ENCODE data around the gene CD163.
"Not testable (repeated sequence)": the region's sequence is repeated elsewhere in the genome, so short reads cannot be mapped to it uniquely, and the experiment has no call there.

The CD163 gene

DNA sequence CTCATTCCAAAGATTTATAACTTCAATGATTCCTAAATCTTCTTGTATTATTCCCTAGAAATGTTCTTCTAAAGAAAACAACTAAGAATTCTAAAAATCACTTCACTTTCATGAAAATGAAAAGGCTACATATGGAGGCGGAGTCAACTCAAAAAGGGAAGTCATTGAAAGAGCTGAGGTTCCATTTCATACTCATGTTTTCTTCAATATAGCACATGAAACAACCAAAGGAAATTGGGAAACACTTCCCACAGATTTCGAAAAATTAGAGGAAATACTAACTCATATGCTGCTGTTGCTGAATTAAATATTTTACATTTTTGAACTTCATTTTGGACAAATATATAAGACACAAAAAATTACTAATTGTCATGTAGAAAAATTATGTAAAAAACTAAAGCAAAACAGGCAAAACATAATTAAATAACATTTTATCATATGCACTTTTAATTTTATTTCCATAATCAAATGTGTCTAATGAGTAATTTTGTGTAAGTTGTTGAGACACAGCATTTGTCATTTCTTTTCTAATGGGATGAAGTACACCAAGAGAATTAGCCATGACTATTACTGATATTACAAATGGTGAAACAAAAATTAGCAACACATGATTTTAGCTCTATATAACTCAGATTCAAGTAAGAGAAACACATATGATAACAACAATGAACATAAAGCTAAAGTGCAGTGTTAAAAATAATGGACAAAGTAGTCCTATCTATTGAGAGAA is at the start of gene CD163:
TSS of gene CD163 (minus strand) at position 92 of the 730 bp plus-strand sequence. CDS start at position 5, 87 bp downstream.
- DNase-seq, result no peak

DNA sequence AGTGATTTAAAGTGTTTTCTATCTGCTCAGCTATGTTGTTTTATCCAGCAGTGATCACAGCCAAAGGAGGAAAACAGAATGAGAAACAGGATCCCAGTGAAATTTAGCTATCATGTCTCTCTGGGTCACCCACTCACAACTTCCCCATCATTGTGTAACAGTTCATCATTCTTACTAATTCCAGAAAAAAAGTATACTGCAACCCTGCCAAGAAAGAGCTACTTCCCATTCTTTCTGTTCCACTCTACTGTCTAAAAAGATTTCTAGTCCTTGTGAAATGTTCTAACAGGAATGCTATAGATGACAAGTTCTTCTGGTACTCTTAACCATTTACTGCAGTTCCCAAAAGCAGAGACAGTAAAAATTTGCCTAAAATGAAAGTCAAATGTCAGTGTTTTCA is 39.2 kb upstream of the CD163 start:
- no peak for DNase-seq

DNA sequence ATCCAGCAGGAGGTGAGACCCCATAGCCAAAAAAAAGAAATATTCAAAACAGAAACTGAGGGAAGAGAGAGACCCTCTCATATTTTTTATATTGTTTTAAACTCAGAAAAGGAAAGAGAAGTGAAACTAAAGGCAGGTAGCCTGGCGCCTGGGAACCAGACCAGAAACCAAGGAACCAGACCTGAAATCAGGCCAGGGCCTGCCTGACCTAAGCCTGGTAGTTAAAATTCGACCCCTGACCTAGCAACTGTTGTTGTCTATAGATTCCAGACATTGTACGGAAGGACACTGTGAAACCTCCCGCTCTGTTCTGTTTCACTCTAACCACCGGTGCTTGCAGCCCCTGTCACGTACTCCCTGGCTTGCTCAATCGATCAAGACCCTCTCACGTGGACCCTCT is 38.5 kb upstream of the CD163 start:
- no peak for DNase-seq

DNA sequence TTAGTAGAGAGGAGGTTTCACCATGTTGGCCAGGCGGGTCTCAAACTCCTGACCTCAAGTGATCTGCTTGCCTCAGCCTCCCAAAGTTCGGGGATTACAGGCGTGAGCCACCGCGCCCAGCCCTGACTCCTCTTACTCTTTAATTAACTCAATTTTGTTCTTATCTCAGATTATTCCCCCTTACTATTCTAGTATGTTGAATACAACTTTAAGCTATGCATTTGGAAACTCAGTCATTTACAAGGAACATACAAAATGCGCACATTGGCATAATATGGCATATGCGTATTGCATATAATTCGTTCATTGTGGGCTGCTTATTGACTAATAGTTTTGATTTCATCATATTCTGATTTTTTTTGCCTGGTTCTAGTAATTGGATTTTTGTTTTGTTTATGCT is 10.8 kb upstream of the CD163 start:
- no peak for DNase-seq

DNA sequence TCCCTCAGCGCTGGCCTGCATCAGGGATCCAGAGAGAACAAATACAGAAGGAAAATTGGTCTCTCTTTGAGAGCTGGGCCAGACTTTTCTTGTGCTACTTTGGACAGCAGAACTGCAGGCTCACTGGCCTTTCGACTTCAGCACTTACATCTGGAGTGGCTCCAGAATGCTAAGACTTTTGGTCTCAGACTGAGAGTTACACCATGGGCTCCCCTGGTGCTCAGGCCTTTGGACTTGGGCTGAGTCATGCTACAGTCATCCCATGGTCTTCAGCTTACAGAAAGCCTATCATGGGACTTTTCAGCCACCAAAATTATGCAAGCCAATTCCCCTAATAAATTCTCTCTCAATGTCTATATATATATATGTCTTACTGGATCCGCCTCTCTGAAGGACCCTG is 9.0 kb upstream of the CD163 start:
- DNase-seq, result no peak

DNA sequence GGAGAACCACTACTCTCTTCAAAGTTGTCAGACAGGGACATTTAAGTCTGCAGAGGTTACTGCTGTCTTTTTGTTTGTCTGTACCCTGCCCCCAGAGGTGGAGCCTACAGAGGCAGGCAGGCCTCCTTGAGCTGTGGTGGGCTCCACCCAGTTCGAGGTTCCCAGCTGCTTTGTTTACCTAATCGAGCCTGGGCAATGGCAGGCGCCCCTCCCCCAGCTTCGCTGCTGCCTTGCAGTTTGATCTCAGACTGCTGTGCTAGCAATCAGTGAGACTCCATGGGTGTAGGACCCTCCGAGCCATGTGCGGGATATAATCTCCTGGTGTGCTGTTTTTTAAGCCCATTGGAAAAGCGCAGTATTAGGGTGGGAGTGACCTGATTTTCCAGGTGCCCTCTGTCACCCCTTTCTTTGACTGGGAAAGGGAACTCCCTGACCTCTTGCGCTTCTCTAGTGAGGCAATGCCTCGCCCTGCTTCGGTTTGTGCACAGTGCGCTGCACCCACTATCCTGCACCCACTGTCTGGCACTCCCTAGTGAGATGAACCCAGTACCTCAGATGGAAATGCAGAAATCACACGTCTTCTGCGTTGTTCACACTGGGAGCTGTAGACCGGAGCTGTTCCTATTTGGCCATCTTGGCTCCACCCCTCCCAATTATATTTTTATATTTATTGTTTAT is 6.4 kb upstream of the CD163 start:
- DNase-seq, result not testable (repeated sequence)

DNA sequence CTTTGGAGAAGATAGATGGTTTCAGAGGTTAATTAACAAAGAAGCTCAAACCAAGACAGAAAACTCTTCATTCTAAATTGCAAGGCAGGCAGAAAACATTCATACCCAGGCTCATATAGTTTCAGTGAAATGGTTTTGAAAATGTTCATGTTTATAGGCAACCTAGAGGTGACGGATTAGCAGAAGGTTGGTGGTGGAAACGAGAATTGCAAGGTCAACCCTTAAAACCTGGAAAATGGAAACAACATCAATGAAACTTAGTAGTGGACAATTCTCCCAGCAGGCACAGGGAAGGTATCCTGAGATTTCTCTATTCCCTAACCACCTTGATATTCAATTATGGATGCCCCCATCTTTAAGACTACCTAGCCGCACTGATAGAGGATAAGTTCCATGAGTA is 965 bp downstream of the CD163 start:
- DNase-seq, result no peak

DNA sequence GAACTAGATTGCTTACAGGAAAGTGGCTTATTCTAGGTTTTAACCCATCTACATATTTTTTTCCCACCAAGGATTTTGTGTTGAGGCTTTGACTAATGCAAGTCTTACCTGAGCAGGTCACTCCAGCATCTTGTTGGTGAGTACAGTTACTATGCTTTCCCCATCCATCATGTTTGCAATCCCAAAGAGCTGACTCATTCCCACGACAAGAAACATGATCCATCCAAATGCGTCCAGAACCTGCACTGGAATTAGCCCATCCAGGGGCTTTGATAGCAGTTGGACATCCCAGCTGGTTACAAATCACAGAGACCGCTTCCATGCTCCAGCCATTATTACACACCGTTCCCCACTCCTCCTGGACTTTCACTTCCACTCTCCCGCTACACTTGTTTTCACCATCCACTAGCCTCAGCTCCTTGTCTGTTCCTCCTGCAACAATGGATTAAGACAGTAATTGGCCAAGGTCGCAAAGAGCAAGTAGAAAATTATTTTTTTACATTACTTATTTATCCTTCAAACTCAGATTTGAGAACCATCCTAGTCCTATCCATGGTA is 2.5 kb downstream of the CD163 start:
- DNase-seq, result no peak

DNA sequence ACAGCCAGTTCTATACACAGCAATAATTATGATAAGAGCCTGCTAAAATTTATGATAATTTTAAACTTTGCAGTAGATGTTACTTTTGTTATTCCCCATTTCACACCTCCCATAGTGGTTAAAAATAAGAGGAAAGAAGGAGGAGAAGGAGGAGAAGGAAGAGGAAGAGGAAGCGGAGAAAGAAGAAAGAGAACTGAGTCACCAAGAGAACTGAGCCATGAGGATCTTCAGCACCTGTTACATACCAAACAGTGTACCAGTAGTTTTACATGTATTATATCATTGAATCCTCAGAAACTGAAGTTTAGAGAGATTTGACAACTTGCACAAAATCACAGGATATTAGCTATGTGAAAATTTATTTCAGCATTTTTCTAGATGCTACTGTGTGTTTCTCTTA is 3.9 kb downstream of the CD163 start:
- no peak for DNase-seq

DNA sequence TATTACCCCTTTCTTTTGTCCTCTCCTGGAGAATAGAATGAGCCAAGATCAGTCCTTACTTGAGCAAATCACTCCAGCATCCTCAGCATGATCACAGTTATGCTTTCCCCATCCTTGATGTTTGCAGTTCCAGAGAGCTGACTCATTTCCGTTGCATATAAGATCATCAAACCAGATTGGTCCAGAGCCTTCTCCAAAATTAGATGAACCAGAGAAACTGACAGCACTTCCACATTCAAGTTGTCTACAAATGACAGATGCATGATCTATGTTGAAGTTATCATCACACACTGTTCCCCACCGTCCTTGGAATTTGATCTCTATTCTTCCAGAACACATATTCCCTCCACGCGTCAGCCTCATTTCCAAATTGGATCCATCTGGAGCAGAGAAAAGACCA is 4.8 kb downstream of the CD163 start:
- DNase-seq, result peak; percentile 15

DNA sequence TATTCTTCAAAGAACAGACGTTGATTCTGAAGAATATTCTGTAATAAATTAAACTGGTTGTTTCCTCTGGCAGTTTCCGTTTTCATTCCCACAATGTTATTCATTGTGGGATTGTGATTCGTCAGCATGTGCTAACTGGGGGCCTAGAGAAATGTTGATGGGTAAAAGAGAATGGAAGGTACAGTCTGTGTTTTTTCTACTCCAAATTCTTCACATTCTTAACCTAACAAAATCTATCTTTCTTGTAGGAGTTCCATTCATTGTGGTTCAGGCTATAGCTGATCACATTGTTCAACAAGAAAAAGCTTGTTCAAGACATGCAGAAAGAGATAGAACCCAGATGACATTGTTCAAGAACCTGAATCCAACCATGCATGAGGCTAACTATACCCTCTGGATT is 5.9 kb downstream of the CD163 start:
- DNase-seq, result no peak

DNA sequence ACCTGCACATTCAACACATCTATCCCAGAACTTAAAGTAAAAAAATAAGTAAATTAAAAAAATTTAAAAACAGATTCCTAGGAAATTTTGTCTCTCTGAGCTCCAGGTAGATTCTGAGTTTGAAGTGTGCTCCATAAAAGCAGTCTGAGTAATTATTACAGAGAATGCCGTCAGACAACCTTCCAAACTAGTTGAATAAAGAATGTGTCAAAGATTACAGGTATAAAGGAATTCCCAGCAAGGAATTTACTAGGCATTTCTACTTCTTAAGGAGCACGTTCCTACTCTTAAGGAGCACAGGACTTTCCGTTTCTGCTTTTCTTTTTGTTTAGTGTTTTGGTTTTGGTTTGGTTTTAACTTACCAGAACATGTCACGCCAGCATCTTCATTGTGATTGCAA is 7.1 kb downstream of the CD163 start:
- DNase-seq, result no peak

DNA sequence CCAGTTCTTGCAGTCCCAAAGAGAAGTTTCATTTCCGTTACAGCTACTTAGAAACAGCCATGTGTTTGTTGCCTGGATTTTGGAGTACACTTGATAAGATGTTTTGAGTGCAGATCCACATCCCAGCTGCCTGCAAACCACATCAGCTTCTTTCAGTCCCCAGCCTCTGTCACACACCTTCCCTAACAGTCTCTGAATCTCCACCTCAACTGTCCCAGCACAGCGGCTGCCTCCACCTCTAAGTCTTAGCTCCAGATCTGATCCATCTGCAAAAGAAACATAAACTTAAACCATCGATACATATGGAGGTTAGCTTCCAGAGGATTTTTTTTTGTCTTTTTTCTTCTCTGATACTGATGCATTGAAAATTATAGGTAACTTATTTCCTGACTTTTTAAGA is 8.4 kb downstream of the CD163 start:
- no peak for DNase-seq

DNA sequence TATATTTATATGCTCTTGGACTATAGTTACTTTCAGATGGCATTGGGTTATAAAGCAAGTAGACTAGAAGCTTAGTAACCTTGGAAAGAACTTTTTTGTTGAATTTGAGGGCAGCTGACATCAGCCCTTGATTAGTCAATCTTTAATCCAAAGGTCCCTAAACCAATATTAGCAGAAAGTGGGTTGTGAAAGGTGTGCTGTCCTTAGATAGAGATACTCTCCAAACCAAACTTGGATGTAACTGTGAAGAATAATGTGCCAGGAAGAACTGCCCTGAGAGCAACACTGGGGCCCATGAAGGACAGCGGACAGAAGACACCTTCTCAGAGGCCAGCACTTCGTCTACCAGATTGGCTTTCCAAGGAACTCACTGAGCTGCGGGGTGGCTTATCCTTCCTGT is 10.6 kb downstream of the CD163 start:
- DNase-seq, result no peak

DNA sequence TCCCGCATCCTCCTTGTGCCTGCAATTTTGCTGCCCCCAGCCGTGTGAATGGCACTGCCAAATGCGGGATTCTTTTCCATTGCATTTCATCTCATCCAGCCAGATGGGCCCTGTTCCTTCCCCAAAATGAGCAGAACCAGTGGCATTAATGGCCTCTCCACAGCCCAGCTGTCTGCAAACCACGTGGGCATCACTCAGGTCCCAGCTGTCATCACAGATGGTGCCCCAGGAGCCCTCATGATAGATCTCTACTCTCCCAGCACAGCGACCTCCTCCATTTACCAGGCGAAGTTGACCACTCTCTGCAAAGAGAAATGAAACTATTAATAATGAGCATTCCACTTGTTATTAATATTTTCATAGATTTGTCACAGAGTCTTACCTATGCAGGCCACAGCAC is 17.1 kb downstream of the CD163 start:
- no peak for DNase-seq

DNA sequence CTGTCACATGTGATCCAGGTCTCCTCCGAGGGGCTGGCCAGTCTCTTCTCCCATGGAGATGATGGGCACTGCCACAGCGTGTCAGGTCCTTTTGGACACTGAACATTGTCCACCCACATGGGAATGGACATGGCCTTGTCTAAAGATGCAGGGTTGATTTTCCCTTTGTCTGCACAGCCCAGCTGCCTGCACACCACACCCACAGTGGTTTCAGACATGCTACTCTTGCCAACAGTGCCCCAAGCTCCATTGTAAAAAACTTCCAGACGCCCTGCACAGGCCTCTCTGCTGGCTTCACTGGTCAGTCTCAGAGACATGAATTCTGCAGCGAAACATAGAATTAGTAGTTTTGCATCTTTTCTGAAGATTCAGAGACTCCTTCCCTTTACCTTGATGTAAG is 18.5 kb downstream of the CD163 start:
- no peak for DNase-seq

DNA sequence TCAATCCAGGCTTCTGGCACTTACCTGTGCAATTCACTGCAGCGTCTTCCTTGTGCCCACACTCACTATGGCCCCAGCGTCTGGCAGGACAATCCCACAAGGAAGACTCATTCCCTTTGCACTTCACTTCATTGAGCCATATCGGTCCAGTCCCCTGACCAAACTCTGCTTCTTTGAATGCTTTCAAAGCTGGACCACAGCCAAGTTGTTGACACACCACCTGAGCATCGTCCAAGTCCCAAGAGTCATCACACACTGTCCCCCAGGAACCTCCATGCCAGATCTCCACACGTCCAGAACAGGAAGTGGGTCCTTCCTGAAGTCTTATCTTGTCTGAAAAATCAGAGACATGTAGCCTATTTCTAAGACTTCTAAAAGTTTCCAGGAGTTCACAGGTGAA is 20.2 kb downstream of the CD163 start:
- DNase-seq, result no peak

DNA sequence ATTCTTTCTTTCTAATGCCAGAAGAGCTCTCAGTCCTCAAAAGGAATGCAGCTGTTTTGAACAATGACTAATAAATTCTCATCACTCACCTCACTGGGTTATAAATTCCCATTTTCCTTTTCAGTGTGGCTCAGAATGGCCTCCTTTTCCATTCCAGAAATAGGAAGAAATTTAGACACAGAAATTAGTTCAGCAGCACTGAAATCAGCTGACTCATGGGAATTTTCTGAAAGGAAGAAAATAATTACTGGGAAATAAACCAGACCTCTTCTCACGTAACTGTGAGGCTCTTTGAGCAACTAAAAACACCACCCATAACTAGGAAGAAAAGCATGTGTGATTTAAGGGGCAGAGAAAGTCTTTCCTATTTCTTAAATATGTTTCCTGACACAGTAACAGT is 23.8 kb downstream of the CD163 start:
- DNase-seq, result no peak

DNA sequence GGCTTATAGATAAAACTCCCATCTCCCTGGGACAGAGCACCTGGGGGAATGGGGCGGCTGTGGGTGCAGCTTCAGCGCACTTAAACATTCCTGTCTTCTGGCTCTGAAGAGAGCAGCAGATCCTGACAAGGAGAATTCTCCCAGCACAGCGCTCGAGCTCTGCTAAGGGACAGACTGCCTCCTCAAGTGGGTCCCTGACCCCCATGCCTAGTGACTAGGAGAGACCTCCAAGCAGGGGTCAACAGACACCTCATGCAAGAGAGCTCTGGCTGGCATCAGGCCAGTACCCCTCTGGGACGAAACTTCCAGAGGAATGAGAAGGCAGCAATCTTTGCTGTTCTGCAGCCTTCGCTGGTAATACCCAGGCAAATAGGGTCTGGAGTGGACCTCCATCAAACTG is 31.5 kb downstream of the CD163 start:
- DNase-seq, result no peak

DNA sequence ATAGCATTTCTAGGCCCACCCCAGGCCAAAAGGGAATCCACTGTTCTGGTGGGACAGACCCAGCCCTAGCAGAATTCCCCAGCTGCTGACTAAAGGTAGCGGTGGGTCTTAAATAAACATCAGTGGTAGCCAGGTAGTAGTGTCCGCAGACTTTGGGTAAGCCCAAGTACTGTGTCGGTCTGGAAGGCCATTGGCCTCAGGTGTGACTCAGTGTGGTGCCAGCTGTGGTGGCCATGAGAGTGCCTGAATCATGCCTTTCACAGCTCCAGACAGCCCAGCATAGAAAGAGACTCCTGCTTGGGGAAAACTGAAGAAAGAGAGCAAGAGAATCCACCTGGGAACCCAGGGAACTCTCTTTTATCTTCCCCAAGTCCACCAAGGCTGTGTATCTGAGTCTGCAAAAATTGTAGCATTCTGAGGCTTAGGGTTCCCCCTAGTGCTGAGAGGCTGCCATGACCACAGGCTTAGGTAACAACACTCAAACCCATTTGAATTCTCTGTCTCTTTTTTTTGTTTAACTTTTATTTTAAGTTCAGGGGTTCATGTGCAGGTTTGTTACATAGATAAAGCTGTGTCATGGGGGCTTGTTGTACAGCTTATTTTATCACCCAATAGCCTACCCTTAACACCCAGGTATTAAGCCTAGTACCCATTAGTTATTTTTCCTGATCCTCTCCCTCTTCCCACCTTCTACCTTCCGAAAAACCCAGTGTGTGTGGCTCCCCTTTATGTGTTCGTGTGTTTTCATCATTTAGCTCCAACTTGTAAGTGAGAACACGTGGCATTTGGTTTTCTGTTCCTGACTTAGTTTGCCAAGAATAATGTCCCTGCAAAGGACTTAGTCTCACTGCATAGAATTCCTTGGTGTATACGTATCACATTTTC is 43.0 kb downstream of the CD163 start:
- no peak for DNase-seq

DNA sequence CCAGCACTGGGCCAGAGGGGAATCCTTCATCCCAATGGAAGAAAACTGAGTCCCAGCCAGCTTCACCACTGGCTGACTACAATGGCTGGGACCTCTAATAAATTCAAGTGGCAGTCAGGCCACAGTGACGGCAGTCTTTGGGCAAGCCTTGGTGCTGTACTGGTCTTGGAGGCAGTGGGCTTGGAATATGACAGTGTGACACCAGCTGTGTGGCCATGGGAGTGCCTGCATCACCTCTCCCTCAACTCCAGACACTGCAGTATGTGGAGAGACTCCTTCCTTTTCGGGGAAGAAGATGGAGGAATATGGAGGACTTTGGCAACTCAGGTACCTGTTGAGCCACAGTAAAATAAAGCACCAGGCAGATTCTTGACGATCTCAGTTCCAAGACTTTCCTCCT is 43.6 kb downstream of the CD163 start:
- no peak for DNase-seq

DNA sequence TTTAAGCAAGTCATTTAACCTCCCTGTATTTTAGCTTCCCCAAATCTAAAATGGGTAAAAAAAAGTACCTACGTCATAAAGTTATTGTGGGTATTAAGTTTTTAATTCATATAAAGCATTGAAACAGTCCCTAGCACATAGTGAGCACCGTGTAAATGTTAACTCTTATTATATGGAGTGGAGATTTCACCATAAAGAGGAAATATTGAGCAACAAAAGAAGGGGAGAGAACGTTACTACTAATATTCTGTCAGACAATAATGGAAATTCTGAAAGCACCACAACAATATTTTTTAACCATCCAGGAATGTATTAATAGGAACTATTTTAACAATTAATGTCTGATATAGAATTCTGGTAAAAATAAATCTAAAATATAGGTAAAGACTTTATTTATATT is 51.8 kb downstream of the CD163 start:
- no peak for DNase-seq

DNA sequence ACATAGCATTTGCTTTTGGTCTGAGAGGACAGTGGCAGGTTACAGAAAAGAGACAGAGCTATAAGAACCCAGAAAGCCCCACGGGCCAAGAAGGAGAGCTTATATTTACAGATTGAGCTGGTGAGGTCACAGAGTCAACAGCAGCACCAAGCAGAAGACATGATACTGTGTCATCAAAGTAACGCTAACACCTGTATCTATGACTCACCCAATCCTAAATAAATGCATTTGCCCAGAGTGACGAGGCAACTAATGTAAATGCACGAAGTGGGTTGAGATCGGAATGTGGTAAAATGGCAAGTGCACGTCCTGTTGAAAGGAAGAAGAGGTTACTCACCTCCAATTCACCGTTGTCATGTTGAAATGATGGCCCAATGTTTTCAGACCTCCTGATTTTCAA is 52.9 kb downstream of the CD163 start:
- no peak for DNase-seq

DNA sequence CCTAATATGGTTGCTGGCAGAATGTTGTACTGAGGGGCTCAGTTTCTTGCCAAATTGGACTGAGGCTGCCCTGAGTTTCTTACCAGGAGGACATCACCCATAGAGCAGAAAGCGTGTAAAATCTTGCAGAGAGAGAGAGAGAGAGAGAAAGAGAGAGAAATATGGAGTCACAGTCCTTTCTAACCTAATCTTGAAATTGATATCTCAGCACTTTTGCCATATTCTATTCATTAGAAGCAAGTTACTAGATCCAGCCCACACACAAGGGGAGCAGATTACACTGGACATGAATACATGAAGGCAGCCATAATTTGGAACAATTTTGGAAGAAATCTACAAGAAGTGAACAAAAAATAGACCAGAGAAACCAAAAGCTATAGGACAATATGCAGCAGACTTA is 55.5 kb downstream of the CD163 start:
- no peak for DNase-seq
